DND-41 (cell line): ENCODE results near the gene SURF2.

ENCODE experiments used
- ATAC-seq: fragments of 200-7000 bp; cut with Tn5 transposase; 3 replicates; pipeline ENCODE4 v1.9.1; 2021; ENCODE audit warnings: low read depth; ENCODE audit not compliant: insufficient read depth
- DNase-seq: peaks from one replicate; pipeline ENCODE4 v3.0.0-alpha.2; 2020
- H2AFZ ChIP-seq: 2 replicates; pipeline ENCODE4 v1.6.0; 2012; ENCODE audit warnings: low read depth, low read length
- H3K27ac ChIP-seq: 2 replicates; pipeline ENCODE4 v1.5.1; 2012; ENCODE audit warnings: low read length, inconsistent platforms
- H3K27me3 ChIP-seq: fragments of 200-600 bp; sonication (generic); 2 replicates; pipeline ENCODE4 v1.6.0; 2012; ENCODE audit warnings: low read length, mild to moderate bottlenecking, inconsistent platforms; ENCODE audit not compliant: insufficient read depth, poor library complexity
- H3K36me3 ChIP-seq: 2 replicates; pipeline ENCODE4 v1.5.1; 2012; ENCODE audit warnings: low read length, inconsistent platforms; ENCODE audit not compliant: insufficient read depth
- H3K4me1 ChIP-seq: 2 replicates; pipeline ENCODE4 v1.5.1; 2012; ENCODE audit warnings: mild to moderate bottlenecking, low read length; ENCODE audit not compliant: insufficient read depth
- H3K4me2 ChIP-seq: 2 replicates; pipeline ENCODE4 v1.6.0; 2012; ENCODE audit warnings: mild to moderate bottlenecking, moderate library complexity, low read length, inconsistent platforms; ENCODE audit not compliant: insufficient read depth
- H3K4me3 ChIP-seq, 2 experiments: fragments of 200-600 bp in 1 of 2; shearing (Covaris generic) in 1 of 2; 2 replicates each; pipeline ENCODE4 v1.5.1; 2012 to 2016; ENCODE audit warnings: inconsistent platforms in 2 of 2, low read length in 2 of 2, mild to moderate bottlenecking in 2 of 2, low read depth in 1 of 2, moderate library complexity in 1 of 2
- H3K79me2 ChIP-seq: 2 replicates; pipeline ENCODE4 v1.6.0; 2012; ENCODE audit warnings: low read length, inconsistent platforms; ENCODE audit not compliant: insufficient read depth
- H3K9ac ChIP-seq: 2 replicates; pipeline ENCODE4 v1.6.0; 2012; ENCODE audit warnings: low read depth, mild to moderate bottlenecking, inconsistent platforms, low read length, moderate library complexity
- H3K9me3 ChIP-seq: 2 replicates; pipeline ENCODE4 v1.5.1; 2012; ENCODE audit warnings: low read length, moderate library complexity, mild to moderate bottlenecking, inconsistent platforms; ENCODE audit not compliant: insufficient read depth, severe bottlenecking
- H4K20me1 ChIP-seq: 2 replicates; pipeline ENCODE4 v1.6.0; 2012; ENCODE audit warnings: low read length; ENCODE audit not compliant: insufficient read depth
- EZH2 ChIP-seq: IDR thresholded peaks from 3 replicates; pipeline ENCODE4 v1.6.1; 2012; ENCODE audit warnings: borderline replicate concordance, low read depth, mild to moderate bottlenecking, moderate library complexity, low read length, inconsistent platforms; ENCODE audit not compliant: severe bottlenecking
- TF ChIP-seq, protein P1 (sequence below): IDR thresholded peaks from 2 replicates; pipeline ENCODE4 v1.5.1; 2012; ENCODE audit warnings: borderline replicate concordance, low read length, moderate library complexity, mild to moderate bottlenecking; ENCODE audit not compliant: poor library complexity, severe bottlenecking; ENCODE audit errors: extremely low read depth

Gene SURF2

GRCh38 chr9:133377721-133378216, 21.4 kb downstream of the SURF2 start:
- no peaks in the 10 kb centered on the region for H3K27me3 ChIP-seq
- H3K36me3 ChIP-seq = peaks cover 8% of the 10 kb centered on the region
- H3K79me2 ChIP-seq = peaks cover 31% of the 10 kb centered on the region
- DNase-seq (no peak), ATAC-seq (no peak)
- H3K4me1 ChIP-seq = peaks cover 32% of the 10 kb centered on the region
- H3K4me3 ChIP-seq = no peak overlapping the region
- no peak overlapping the region for H3K4me2 ChIP-seq
- no peak overlapping the region for H3K9ac ChIP-seq
- TF ChIP-seq, protein P1, sequence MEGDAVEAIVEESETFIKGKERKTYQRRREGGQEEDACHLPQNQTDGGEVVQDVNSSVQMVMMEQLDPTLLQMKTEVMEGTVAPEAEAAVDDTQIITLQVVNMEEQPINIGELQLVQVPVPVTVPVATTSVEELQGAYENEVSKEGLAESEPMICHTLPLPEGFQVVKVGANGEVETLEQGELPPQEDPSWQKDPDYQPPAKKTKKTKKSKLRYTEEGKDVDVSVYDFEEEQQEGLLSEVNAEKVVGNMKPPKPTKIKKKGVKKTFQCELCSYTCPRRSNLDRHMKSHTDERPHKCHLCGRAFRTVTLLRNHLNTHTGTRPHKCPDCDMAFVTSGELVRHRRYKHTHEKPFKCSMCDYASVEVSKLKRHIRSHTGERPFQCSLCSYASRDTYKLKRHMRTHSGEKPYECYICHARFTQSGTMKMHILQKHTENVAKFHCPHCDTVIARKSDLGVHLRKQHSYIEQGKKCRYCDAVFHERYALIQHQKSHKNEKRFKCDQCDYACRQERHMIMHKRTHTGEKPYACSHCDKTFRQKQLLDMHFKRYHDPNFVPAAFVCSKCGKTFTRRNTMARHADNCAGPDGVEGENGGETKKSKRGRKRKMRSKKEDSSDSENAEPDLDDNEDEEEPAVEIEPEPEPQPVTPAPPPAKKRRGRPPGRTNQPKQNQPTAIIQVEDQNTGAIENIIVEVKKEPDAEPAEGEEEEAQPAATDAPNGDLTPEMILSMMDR = no peak
- TF ChIP-seq EZH2 = no peak
- H2AFZ ChIP-seq = no peak overlapping the region; the same call in 1 of the 2 replicates
- peaks cover 20% of the 10 kb centered on the region for H4K20me1 ChIP-seq
- no peak overlapping the region for H3K27ac ChIP-seq
- H3K9me3 ChIP-seq = no peaks in the 10 kb centered on the region

- H3K4me3 ChIP-seq = no peak overlapping the region
- H3K9ac ChIP-seq = no peak overlapping the region
- H3K27me3 ChIP-seq = no peaks in the 10 kb centered on the region
- no peak overlapping the region for H3K4me2 ChIP-seq
- H3K4me1 ChIP-seq = peaks cover 26% of the 10 kb centered on the region
- DNase-seq (no peak), ATAC-seq (no peak)
- H4K20me1 ChIP-seq = peaks cover 13% of the 10 kb centered on the region; the same call in 1 of the 2 replicates
- H3K9me3 ChIP-seq = no peaks in the 10 kb centered on the region
- H3K36me3 ChIP-seq = peaks cover 2% of the 10 kb centered on the region
- H3K79me2 ChIP-seq = peaks cover 24% of the 10 kb centered on the region
- H3K27ac ChIP-seq = no peak overlapping the region
- TF ChIP-seq, protein P1 = no peak
- no peak for TF ChIP-seq EZH2
- no peak overlapping the region; the same call in 1 of the 2 replicates for H2AFZ ChIP-seq
Measured at GRCh38 chr9:133378408-133378962, 22.1 kb downstream of the SURF2 start.

- H3K36me3 ChIP-seq = no peaks in the 10 kb centered on the region; the same call in 1 of the 2 replicates
- no peak overlapping the region for H3K9ac ChIP-seq
- H2AFZ ChIP-seq = no peak overlapping the region
- peaks cover 7% of the 10 kb centered on the region; the same call in 1 of the 2 replicates for H4K20me1 ChIP-seq
- peaks cover 14% of the 10 kb centered on the region for H3K79me2 ChIP-seq
- no peak overlapping the region for H3K27ac ChIP-seq
- no peak for ATAC-seq
- DNase-seq = no peak
- no peaks in the 10 kb centered on the region for H3K9me3 ChIP-seq
- no peak for TF ChIP-seq EZH2
- no peak overlapping the region for H3K4me2 ChIP-seq
- H3K27me3 ChIP-seq = no peaks in the 10 kb centered on the region
- peaks cover 19% of the 10 kb centered on the region for H3K4me1 ChIP-seq
- no peak overlapping the region for H3K4me3 ChIP-seq
Measured at GRCh38 chr9:133379153-133380086, 23.1 kb downstream of the SURF2 start.

DNA sequence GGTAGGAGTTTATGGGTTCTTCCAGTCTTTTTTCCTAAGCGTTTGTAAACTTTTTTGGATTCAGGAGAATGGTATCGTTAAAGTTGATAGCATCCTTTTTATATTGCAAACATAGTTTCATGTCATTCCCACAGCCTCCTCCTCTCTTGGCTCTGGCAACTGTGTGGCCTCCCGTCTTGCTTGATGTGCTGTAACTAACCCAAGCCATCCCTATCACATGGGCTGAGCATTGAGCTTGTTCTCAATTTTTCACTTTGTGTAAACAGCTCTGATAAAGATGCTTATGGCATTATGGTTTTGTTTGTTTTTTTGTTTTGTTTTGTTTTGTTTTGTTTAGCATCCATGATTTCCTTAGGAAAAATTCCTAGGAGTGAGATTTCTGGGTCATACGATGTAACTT, 24.4 kb downstream of the SURF2 start:
- peaks cover 1% of the 10 kb centered on the region for H3K79me2 ChIP-seq
- H3K4me2 ChIP-seq = no peak overlapping the region
- no peaks in the 10 kb centered on the region for H4K20me1 ChIP-seq
- H3K27me3 ChIP-seq = no peaks in the 10 kb centered on the region
- no peaks in the 10 kb centered on the region for H3K9me3 ChIP-seq
- TF ChIP-seq, protein P1 = no peak
- TF ChIP-seq EZH2 = no peak
- ATAC-seq = no peak
- H2AFZ ChIP-seq = no peak overlapping the region
- DNase-seq = no peak
- no peak overlapping the region for H3K4me3 ChIP-seq
- H3K4me1 ChIP-seq = peaks cover 12% of the 10 kb centered on the region
- H3K9ac ChIP-seq = no peak overlapping the region
- no peaks in the 10 kb centered on the region; the same call in 1 of the 2 replicates for H3K36me3 ChIP-seq
- no peak overlapping the region for H3K27ac ChIP-seq
